HUDEP-2 (cell line): ENCODE results near the gene PM20D1.
"Not testable (repeated sequence)": the region's sequence is repeated elsewhere in the genome, so short reads cannot be mapped to it uniquely, and the experiment has no call there.

ENCODE experiments used
- DNase-seq, 76 experiments: peaks; one replicate each; lab custom pipeline; 2025; ENCODE audit not compliant: unreplicated experiment in 76 of 76; lab: John Stamatoyannopoulos, UW

Gene PM20D1

GRCh38 chr1:205843036-205843859, 6.7 kb downstream of the PM20D1 start:
- no peak for DNase-seq

GRCh38 chr1:205842229-205842628, 7.7 kb downstream of the PM20D1 start:
- no peak for DNase-seq

- no peak for DNase-seq
Measured at GRCh38 chr1:205840146-205840923, 9.6 kb downstream of the PM20D1 start.

GRCh38 chr1:205837382-205837970, 12.5 kb downstream of the PM20D1 start:
- DNase-seq: no peak

- no peak for DNase-seq
Measured at GRCh38 chr1:205834751-205835150, 15.2 kb downstream of the PM20D1 start.

- no peak for DNase-seq
Measured at GRCh38 chr1:205832326-205832751, 17.6 kb downstream of the PM20D1 start.

GRCh38 chr1:205827623-205828022, 22.3 kb downstream of the PM20D1 start:
- no peak for DNase-seq

GRCh38 chr1:205826995-205827394, 22.9 kb downstream of the PM20D1 start:
- no peak for DNase-seq

GRCh38 chr1:205826016-205826806, 23.7 kb downstream of the PM20D1 start:
- no peak for DNase-seq

GRCh38 chr1:205824180-205824579, 25.8 kb downstream of the PM20D1 start:
- DNase-seq: no peak

- not testable (repeated sequence) for DNase-seq
Measured at GRCh38 chr1:205823260-205823659, 26.7 kb downstream of the PM20D1 start.

- DNase-seq: no peak
Measured at GRCh38 chr1:205822397-205822796, 27.5 kb downstream of the PM20D1 start.

GRCh38 chr1:205817988-205818387, 31.9 kb downstream of the PM20D1 start:
- DNase-seq: no peak

- no peak for DNase-seq
Measured at GRCh38 chr1:205817364-205817763, 32.6 kb downstream of the PM20D1 start.

- no peak for DNase-seq
Measured at GRCh38 chr1:205813755-205814058, 36.2 kb downstream of the PM20D1 start.

- peak in 75 of 76 experiments; percentile 28 to 95 (median 85) for DNase-seq
Measured at GRCh38 chr1:205812878-205813754, 36.8 kb downstream of the PM20D1 start, which contains the start of gene SLC41A1. SLC41A1 (minus strand) TSS chr1:205813198; CDS start chr1:205810441, 2,757 bp downstream.

GRCh38 chr1:205812271-205812877, 37.6 kb downstream of the PM20D1 start:
- DNase-seq: peak in 10 of 76 experiments; percentile 4 to 30 (median 20)

GRCh38 chr1:205811660-205812059, 38.3 kb downstream of the PM20D1 start:
- peak in 73 of 76 experiments; percentile 5 to 87 (median 60) for DNase-seq
